Type B pancreatic cell (in vitro differentiated cells): ENCODE results near the gene NLRP3. TPM values are rescaled to one million over a fixed set of nuclear protein-coding genes. Genes with fewer than 3 reads are reported as not detected.
"Not testable (repeated sequence)": the region's sequence is repeated elsewhere in the genome, so short reads cannot be mapped to it uniquely, and the experiment has no call there.

Experiments
- DNase-seq: peaks from one replicate; pipeline ENCODE4 v3.0.0; 2021; ENCODE audit warnings: mixed read lengths; ENCODE audit not compliant: unreplicated experiment; ENCODE audit errors: extremely low spot score
- H3K27ac Mint-ChIP-seq: 2 replicates; pipeline ENCODE4 v1.8.0; 2021; ENCODE audit warnings: mild to moderate bottlenecking, mixed read lengths
- H3K27me3 Mint-ChIP-seq: 2 replicates; pipeline ENCODE4 v1.8.0; 2021; ENCODE audit warnings: mixed read lengths
- H3K36me3 Mint-ChIP-seq: 2 replicates; pipeline ENCODE4 v1.8.0; 2021; ENCODE audit warnings: mixed read lengths
- H3K4me1 Mint-ChIP-seq: one replicate; pipeline ENCODE4 v1.8.0; 2021; ENCODE audit warnings: mixed read lengths; ENCODE audit not compliant: unreplicated experiment
- H3K4me3 Mint-ChIP-seq: 2 replicates; pipeline ENCODE4 v1.8.0; 2021; ENCODE audit warnings: mild to moderate bottlenecking, mixed read lengths
- H3K9me3 Mint-ChIP-seq: 2 replicates; pipeline ENCODE4 v1.8.0; 2021; ENCODE audit warnings: mixed read lengths
- CTCF ChIP-seq: fragments of 200-600 bp; sonication (generic); conservative IDR thresholded peaks from 2 replicates; pipeline ENCODE4 v1.5.0; 2021; ENCODE audit warnings: antibody characterized with exemption, mild to moderate bottlenecking
- total RNA-seq: library from RNA; stranded (reverse); gene quantifications from 2 replicates; pipeline ENCODE4 v1.2.1, GENCODE V29; 2021; ENCODE audit warnings: low replicate concordance

Gene NLRP3
- total RNA-seq, 1 donor from 2014 or later = not detected

- H3K9me3 Mint-ChIP-seq = no peaks in the 10 kb centered on the region
- H3K36me3 Mint-ChIP-seq = no peaks in the 10 kb centered on the region
- DNase-seq = no peak
- H3K27ac Mint-ChIP-seq = no peak overlapping the region
- H3K4me3 Mint-ChIP-seq = no peak overlapping the region
- H3K4me1 Mint-ChIP-seq = no peaks in the 10 kb centered on the region
- no peak for TF ChIP-seq CTCF
- H3K27me3 Mint-ChIP-seq = peaks cover 4% of the 10 kb centered on the region
These were observed 53.2 kb downstream of the NLRP3 start for GRCh38 chr1:247469141-247469535.

GRCh38 chr1:247470942-247471429 is 55.0 kb downstream of the NLRP3 start:
- H3K4me3 Mint-ChIP-seq, H3K27ac Mint-ChIP-seq, H3K9me3 Mint-ChIP-seq, DNase-seq, H3K36me3 Mint-ChIP-seq, H3K4me1 Mint-ChIP-seq, H3K27me3 Mint-ChIP-seq: not testable (repeated sequence)

- no peak for DNase-seq
- Mint-ChIP-seq H3K36me3 (no peaks in the 10 kb centered on the region), H3K27ac (no peak overlapping the region), H3K9me3 (no peaks in the 10 kb centered on the region), H3K27me3 (peaks cover 4% of the 10 kb centered on the region), H3K4me1 (no peaks in the 10 kb centered on the region), H3K4me3 (no peak overlapping the region)
- TF ChIP-seq CTCF = no peak
These were observed 55.6 kb downstream of the NLRP3 start for GRCh38 chr1:247471445-247472016.

- H3K27ac Mint-ChIP-seq = no peak overlapping the region
- no peaks in the 10 kb centered on the region for H3K36me3 Mint-ChIP-seq
- no peak for TF ChIP-seq CTCF
- no peak overlapping the region for H3K4me3 Mint-ChIP-seq
- H3K27me3 Mint-ChIP-seq = peaks cover 4% of the 10 kb centered on the region
- no peaks in the 10 kb centered on the region for H3K4me1 Mint-ChIP-seq
- no peak for DNase-seq
- no peaks in the 10 kb centered on the region for H3K9me3 Mint-ChIP-seq
These were observed 56.1 kb downstream of the NLRP3 start for GRCh38 chr1:247472035-247472434.

GRCh38 chr1:247474367-247474766 is 58.4 kb downstream of the NLRP3 start:
- Mint-ChIP-seq H3K9me3 (no peaks in the 10 kb centered on the region), H3K36me3 (no peaks in the 10 kb centered on the region), H3K27ac (no peak overlapping the region), H3K4me1 (no peaks in the 10 kb centered on the region), H3K4me3 (no peak overlapping the region), H3K27me3 (peaks cover 4% of the 10 kb centered on the region)
- TF ChIP-seq CTCF = no peak
- DNase-seq = no peak

- Mint-ChIP-seq H3K9me3 (no peaks in the 10 kb centered on the region), H3K4me3 (no peak overlapping the region), H3K27ac (no peak overlapping the region), H3K36me3 (no peaks in the 10 kb centered on the region), H3K4me1 (no peaks in the 10 kb centered on the region), H3K27me3 (peaks cover 4% of the 10 kb centered on the region)
- no peak for TF ChIP-seq CTCF
- no peak for DNase-seq
These were observed 59.8 kb downstream of the NLRP3 start for GRCh38 chr1:247475793-247476192.

GRCh38 chr1:247476328-247477058 is 60.5 kb downstream of the NLRP3 start:
- not testable (repeated sequence) for H3K4me3 Mint-ChIP-seq, H3K4me1 Mint-ChIP-seq, DNase-seq, H3K36me3 Mint-ChIP-seq, H3K9me3 Mint-ChIP-seq, H3K27ac Mint-ChIP-seq, H3K27me3 Mint-ChIP-seq
